HEK293 (cell line): ENCODE measurements around the gene IQCE.

Source experiments
- CTCF ChIA-PET: fragments of 350-600 bp; formaldehyde crosslinking; extraction: SDS; loops from one replicate; lab custom pipeline; 2021; ENCODE audit warnings: antibody characterized with exemption; lab: Yijun Ruan, JAX
- POLR2A ChIA-PET: fragments of 300-600 bp; formaldehyde crosslinking; extraction: SDS; loops from one replicate; lab custom pipeline; 2020; ENCODE audit warnings: antibody characterized with exemption, inconsistent platforms; lab: Yijun Ruan, JAX
- H3K27ac ChIP-seq: fragments of 200-500 bp; sonication (Bioruptor generic); 2 replicates; pipeline ENCODE4 v1.5.1; 2014; ENCODE audit warnings: low read depth, low read length, control low read depth, inconsistent platforms; ENCODE audit errors: extremely low read depth
- H3K36me3 ChIP-seq, 2 experiments: fragments of 200-500 bp in 1 of 2; sonication (Bioruptor generic) in 1 of 2; 1 replicate in 1 of 2; 2 replicates in 1 of 2; pipeline ENCODE4 v1.5.1; 2014 to 2017; ENCODE audit warnings: inconsistent platforms in 2 of 2, low read length in 2 of 2; ENCODE audit not compliant: control insufficient read depth in 2 of 2, insufficient read depth in 1 of 2
- H3K4me1 ChIP-seq: fragments of 200-500 bp; sonication (Bioruptor generic); 2 replicates; pipeline ENCODE4 v1.5.1; 2014; ENCODE audit warnings: mild to moderate bottlenecking, low read length, inconsistent platforms; ENCODE audit not compliant: control insufficient read depth, insufficient read depth
- H3K4me3 ChIP-seq: 2 replicates; pipeline ENCODE4 v1.5.1; 2011; ENCODE audit warnings: low read depth, mild to moderate bottlenecking, control low read depth, low read length, moderate library complexity
- H3K9me3 ChIP-seq: fragments of 200-500 bp; sonication (Bioruptor generic); 2 replicates; pipeline ENCODE4 v1.5.1; 2014; ENCODE audit warnings: low read depth, low read length, inconsistent platforms; ENCODE audit not compliant: control insufficient read depth, insufficient read depth
- ELK4 ChIP-seq: IDR thresholded peaks from 2 replicates; pipeline ENCODE4 v1.6.1; 2011; ENCODE audit warnings: mild to moderate bottlenecking, low read depth, low read length, borderline replicate concordance
- FEZF1 ChIP-seq: fragments of 450-650 bp; formaldehyde crosslinking; IDR thresholded peaks from 2 replicates; pipeline ENCODE4 v1.5.1; 2016; ENCODE audit warnings: missing biosample characterization, missing genetic modification characterization
- GLI4 ChIP-seq: fragments of 450-650 bp; formaldehyde crosslinking; IDR thresholded peaks from 2 replicates; pipeline ENCODE4 v1.5.1; 2016; ENCODE audit warnings: missing biosample characterization, missing genetic modification characterization
- HIC1 ChIP-seq: fragments of 450-650 bp; formaldehyde crosslinking; IDR thresholded peaks from 2 replicates; pipeline ENCODE4 v1.5.1; 2016; ENCODE audit warnings: missing biosample characterization, missing genetic modification characterization
- HOXC10 ChIP-seq: sonication (generic); formaldehyde crosslinking; IDR thresholded peaks from 2 replicates; pipeline ENCODE4 v1.8.1; 2023; ENCODE audit warnings: mild to moderate bottlenecking, missing genetic modification reagents
- IKZF3 ChIP-seq: fragments of 450-650 bp; IDR thresholded peaks from 2 replicates; pipeline ENCODE4 v1.5.0; 2018; ENCODE audit warnings: missing biosample characterization, mild to moderate bottlenecking, missing genetic modification characterization, moderate library complexity
- KLF17 ChIP-seq: fragments of 450-650 bp; formaldehyde crosslinking; IDR thresholded peaks from 2 replicates; pipeline ENCODE4 v1.5.1; 2016; ENCODE audit warnings: missing biosample characterization, missing genetic modification characterization
- OVOL3 ChIP-seq: fragments of 450-650 bp; formaldehyde crosslinking; IDR thresholded peaks from 2 replicates; pipeline ENCODE4 v1.5.1; 2016; ENCODE audit warnings: missing biosample characterization, missing genetic modification characterization
- PRDM1 ChIP-seq: fragments of 450-650 bp; formaldehyde crosslinking; IDR thresholded peaks from 2 replicates; pipeline ENCODE4; 2016; ENCODE audit warnings: missing biosample characterization, missing genetic modification characterization
- SALL2 ChIP-seq: fragments of 450-650 bp; formaldehyde crosslinking; IDR thresholded peaks from 2 replicates; pipeline ENCODE4 v1.5.0; 2017; ENCODE audit warnings: missing biosample characterization, mild to moderate bottlenecking, missing genetic modification characterization, borderline replicate concordance
- YY1 ChIP-seq: fragments of 450-650 bp; formaldehyde crosslinking; IDR thresholded peaks from 2 replicates; pipeline ENCODE4 v1.5.1; 2018; ENCODE audit warnings: missing biosample characterization, missing genetic modification characterization
- ZBTB49 ChIP-seq: fragments of 450-650 bp; formaldehyde crosslinking; IDR thresholded peaks from 2 replicates; pipeline ENCODE4 v1.5.1; 2016; ENCODE audit warnings: missing biosample characterization, missing genetic modification characterization, low read depth
- ZNF112 ChIP-seq: fragments of 450-650 bp; formaldehyde crosslinking; IDR thresholded peaks from 2 replicates; pipeline ENCODE4 v1.5.0; 2017; ENCODE audit warnings: missing biosample characterization, missing genetic modification characterization
- ZNF335 ChIP-seq: fragments of 450-650 bp; formaldehyde crosslinking; conservative IDR thresholded peaks from 2 replicates; pipeline ENCODE4 v1.5.1; 2016; ENCODE audit warnings: missing biosample characterization, missing genetic modification characterization
- ZNF366 ChIP-seq: fragments of 450-650 bp; formaldehyde crosslinking; conservative IDR thresholded peaks from 2 replicates; pipeline ENCODE4 v1.5.1; 2016; ENCODE audit warnings: missing biosample characterization, missing genetic modification characterization
- ZNF398 ChIP-seq: fragments of 450-650 bp; formaldehyde crosslinking; IDR thresholded peaks from 2 replicates; pipeline ENCODE4 v1.5.1; 2017; ENCODE audit warnings: missing biosample characterization, missing genetic modification characterization
- ZNF433 ChIP-seq: fragments of 450-650 bp; formaldehyde crosslinking; IDR thresholded peaks from 2 replicates; pipeline ENCODE4 v1.5.1; 2016; ENCODE audit warnings: missing biosample characterization, missing genetic modification characterization, low read depth
- ZNF48 ChIP-seq: fragments of 450-650 bp; formaldehyde crosslinking; IDR thresholded peaks from 2 replicates; pipeline ENCODE4 v1.5.1; 2016; ENCODE audit warnings: missing biosample characterization, missing genetic modification characterization
- ZNF488 ChIP-seq: fragments of 450-650 bp; formaldehyde crosslinking; IDR thresholded peaks from 2 replicates; pipeline ENCODE4 v1.5.1; 2016; ENCODE audit warnings: missing biosample characterization, missing genetic modification characterization
- ZNF600 ChIP-seq: fragments of 450-650 bp; formaldehyde crosslinking; IDR thresholded peaks from 2 replicates; pipeline ENCODE4 v1.5.1; 2016; ENCODE audit warnings: missing biosample characterization, missing genetic modification characterization
- ZNF670 ChIP-seq: fragments of 450-650 bp; formaldehyde crosslinking; IDR thresholded peaks from 2 replicates; pipeline ENCODE4 v1.5.1; 2016; ENCODE audit warnings: missing biosample characterization, missing genetic modification characterization, low read depth
- ZNF777 ChIP-seq: fragments of 450-650 bp; formaldehyde crosslinking; IDR thresholded peaks from 2 replicates; pipeline ENCODE4 v1.5.1; 2017; ENCODE audit warnings: missing biosample characterization, missing genetic modification characterization, borderline replicate concordance
- ZNF830 ChIP-seq: fragments of 450-650 bp; IDR thresholded peaks from 2 replicates; pipeline ENCODE4 v1.5.0; 2018; ENCODE audit warnings: missing biosample characterization, missing genetic modification characterization, low read depth, mild to moderate bottlenecking, moderate library complexity

Gene IQCE

GRCh38 chr7:2626498-2627117 lies 67.8 kb downstream of the IQCE start:
- no peak overlapping the region for H3K4me3 ChIP-seq
- H3K36me3 ChIP-seq = no peaks in the 10 kb centered on the region
- no peaks in the 10 kb centered on the region; the same call in 1 of the 2 replicates for H3K4me1 ChIP-seq
- H3K27ac ChIP-seq = no peak overlapping the region
- ChIA-PET CTCF (no interaction called here), POLR2A (no interaction called here)
- no peak for TF ChIP-seq FEZF1
- TF ChIP-seq ZNF600 (tag by site-specific recombination) = peak; percentile 51
- no peaks in the 10 kb centered on the region for H3K9me3 ChIP-seq

GRCh38 chr7:2627258-2628129 lies 68.7 kb downstream of the IQCE start:
- H3K36me3 ChIP-seq = no peaks in the 10 kb centered on the region
- no peaks in the 10 kb centered on the region for H3K9me3 ChIP-seq
- no peaks in the 10 kb centered on the region; the same call in 1 of the 2 replicates for H3K4me1 ChIP-seq
- ChIA-PET POLR2A (no interaction called here), CTCF (no interaction called here)
- no peak overlapping the region for H3K4me3 ChIP-seq
- no peak overlapping the region for H3K27ac ChIP-seq
- TF ChIP-seq KLF17 (tag by site-specific recombination) (no peak), YY1 (tag by site-specific recombination) (no peak), OVOL3 (no peak), ZNF335 (tag by site-specific recombination) (no peak), SALL2 (no peak), HIC1 (no peak), ELK4 (no peak), ZNF830 (tag by site-specific recombination) (no peak), HOXC10 (CRISPR knock-in tag) (no peak), ZNF488 (tag by site-specific recombination) (0 out of 2 replicates have a peak, but pooled peaks have one; percentile 20), ZNF777 (tag by site-specific recombination) (no peak), ZBTB49 (tag by site-specific recombination) (no peak), PRDM1 (tag by site-specific recombination) (peak; percentile 93), GLI4 (tag by site-specific recombination) (no peak), IKZF3 (tag by site-specific recombination) (0 out of 2 replicates have a peak, but pooled peaks have one; percentile 4), ZNF366 (peak; percentile 99), ZNF433 (tag by site-specific recombination) (no peak), ZNF670 (tag by site-specific recombination) (no peak), ZNF112 (tag by site-specific recombination) (no peak), ZNF48 (tag by site-specific recombination) (no peak), ZNF398 (tag by site-specific recombination) (0 out of 2 replicates have a peak, but pooled peaks have one; percentile 38)
